H1 (cell line): ENCODE data around the gene ZNF746.
A peak's percentile ranks its signal among the peaks of the same experiment; 100 is the strongest.

Source experiments
- CHD7 ChIP-seq: fragments of 300-600 bp; sonication (generic); IDR thresholded peaks from 2 replicates; pipeline ENCODE4 v1.7.1; 2012; ENCODE audit warnings: low read length, moderate library complexity, mild to moderate bottlenecking, inconsistent platforms; ENCODE audit not compliant: insufficient replicate concordance
- CTCF ChIP-seq, 3 experiments: IDR thresholded peaks; 1 replicate in 2 of 3; 2 replicates in 1 of 3; pipeline versions ENCODE4 v1.5.1 to v1.6.1; 2011; ENCODE audit warnings: low read length in 3 of 3, mild to moderate bottlenecking in 3 of 3, inconsistent platforms in 2 of 3, low read depth in 1 of 3, moderate library complexity in 1 of 3; ENCODE audit not compliant: insufficient read depth in 1 of 3; ENCODE audit errors: control extremely low read depth in 1 of 3
- EP300 ChIP-seq, 2 experiments: IDR thresholded peaks; 1 replicate in 1 of 2; 2 replicates in 1 of 2; pipeline ENCODE4 v1.6.1; 2011 to 2012; ENCODE audit warnings: low read depth in 2 of 2, low read length in 2 of 2, mild to moderate bottlenecking in 2 of 2, borderline replicate concordance in 1 of 2, inconsistent platforms in 1 of 2, moderate library complexity in 1 of 2
- GTF2F1 ChIP-seq: IDR thresholded peaks from 2 replicates; pipeline ENCODE4 v1.6.1; 2012; ENCODE audit warnings: low read depth, low read length, improper control_type of control experiment, borderline replicate concordance
- NRF1 ChIP-seq: IDR thresholded peaks from 2 replicates; pipeline ENCODE4 v1.6.1; 2011; ENCODE audit warnings: mild to moderate bottlenecking, low read depth, low read length, improper control_type of control experiment
- POLR2A ChIP-seq, 2 experiments: IDR thresholded peaks; 1 replicate in 1 of 2; 2 replicates in 1 of 2; pipeline ENCODE4 v1.6.1; 2011; ENCODE audit warnings: low read depth in 2 of 2, low read length in 2 of 2, mild to moderate bottlenecking in 2 of 2; ENCODE audit errors: control extremely low read depth in 1 of 2
- RFX5 ChIP-seq: IDR thresholded peaks from 2 replicates; pipeline ENCODE4 v1.6.1; 2011; ENCODE audit warnings: low read depth, low read length, improper control_type of control experiment, borderline replicate concordance
- SIRT6 ChIP-seq: IDR thresholded peaks from one replicate; pipeline ENCODE4 v1.7.1; 2012; ENCODE audit warnings: low read length, inconsistent platforms
- SP1 ChIP-seq: IDR thresholded peaks from 2 replicates; pipeline ENCODE4 v1.6.1; 2011; ENCODE audit warnings: low read depth, low read length
- TAF7 ChIP-seq: optimal IDR thresholded peaks from 2 replicates; pipeline ENCODE3; 2011; ENCODE audit warnings: low read depth, mild to moderate bottlenecking, inconsistent platforms, low read length, moderate library complexity, borderline replicate concordance
- TEAD4 ChIP-seq: IDR thresholded peaks from 2 replicates; pipeline ENCODE4 v1.6.1; 2012; ENCODE audit warnings: low read depth, low read length, inconsistent platforms, mixed read lengths
- YY1 ChIP-seq: IDR thresholded peaks from 2 replicates; pipeline ENCODE4 v1.6.1; 2011; ENCODE audit warnings: low read depth, mild to moderate bottlenecking, low read length

GRCh38 chr7:149423449-149424110, 74.0 kb downstream of the ZNF746 start:
- TF ChIP-seq NRF1 (no peak), YY1 (0 out of 2 replicates have a peak, but pooled peaks have one; percentile 41), CTCF (IDR thresholded peaks at IDR 0.05; ENCODE audit: control extremely low read depth in 1 of 3, insufficient read depth in 1 of 3, low read depth in 1 of 3, low read length in 3 of 3) (no peak), RFX5 (no peak), EP300 (IDR thresholded peaks at IDR 0.05; ENCODE audit: borderline replicate concordance in 1 of 2, low read depth in 2 of 2, low read length in 2 of 2) (no peak), POLR2A (IDR thresholded peaks at IDR 0.05; ENCODE audit: control extremely low read depth in 1 of 2, low read depth in 2 of 2, low read length in 2 of 2) (no peak), TEAD4 (no peak), SP1 (no peak), SIRT6 (no peak), CHD7 (no peak), GTF2F1 (no peak), TAF7 (no peak)
